K562 (cell line): ENCODE data around the gene RIOX2. TPM values are rescaled to one million over a fixed set of nuclear protein-coding genes. Genes with fewer than 3 reads are reported as not detected.

ENCODE experiments used
- ATAC-seq: fragments of 200-7000 bp; cut with Tn5 transposase; 3 replicates; pipeline ENCODE4 v1.9.1; 2020; ENCODE audit warnings: moderate library complexity
- BruUV-seq: library from RNA; stranded (reverse); fragments of 400-500 nt; replicated peaks from 2 replicates; lab custom pipeline; 2021; lab: Mats Ljungman, UMichigan
- CTCF ChIA-PET: fragments of 300-600 bp; formaldehyde crosslinking; extraction: SDS; loops from one replicate; lab custom pipeline; 2021; ENCODE audit warnings: low intra/inter-chr PET ratio; lab: Yijun Ruan, JAX
- POLR2A ChIA-PET: fragments of 300-600, 350-650 bp; sonication (Branson Sonifier 250); formaldehyde crosslinking; extraction: SDS; loops from one replicate; lab custom pipeline; 2021; ENCODE audit warnings: antibody characterized with exemption, inconsistent platforms; lab: Yijun Ruan, JAX
- DNase-seq, 4 experiments: peaks; one replicate each; pipeline versions ENCODE4 v3.0.0 to v3.0.0-alpha.2; 2011 to 2018; ENCODE audit warnings: low spot score in 3 of 4, mixed read lengths in 3 of 4; ENCODE audit errors: extremely low read depth in 1 of 4
- FAIRE-seq: peaks from 2 replicates; lab custom pipeline; 2011; peaks lifted over from hg19 to GRCh38; lab: Jason Lieb, UNC
- H2AFZ ChIP-seq: 2 replicates; pipeline ENCODE4 v1.6.0; 2011; ENCODE audit warnings: low read depth, low read length, control low read depth, inconsistent platforms
- H3K27ac ChIP-seq: fragments of 200-600 bp; 3 replicates; pipeline ENCODE4 v1.8.0; 2011; ENCODE audit warnings: low read depth, mild to moderate bottlenecking, control low read depth, inconsistent platforms, low read length, moderate library complexity, mixed read lengths; ENCODE audit errors: extremely low read depth
- H3K27me3 ChIP-seq, 2 experiments: fragments of 300-600 bp in 1 of 2; 2 replicates in 1 of 2; 3 replicates in 1 of 2; pipeline versions ENCODE4 v1.6.0 to v1.8.0; 2011; ENCODE audit warnings: inconsistent platforms in 2 of 2, low read length in 2 of 2, mild to moderate bottlenecking in 1 of 2, mixed read lengths in 1 of 2, moderate library complexity in 1 of 2; ENCODE audit not compliant: control insufficient read depth in 2 of 2, insufficient read depth in 2 of 2
- H3K36me3 ChIP-seq: fragments of 300-600 bp; 3 replicates; pipeline ENCODE4 v1.8.0; 2011; ENCODE audit warnings: mild to moderate bottlenecking, low read length, inconsistent platforms; ENCODE audit not compliant: control insufficient read depth, insufficient read depth
- H3K4me1 ChIP-seq, 2 experiments: fragments of 200-600 bp in 1 of 2; replicated peaks in 1 of 2; 2 replicates in 1 of 2; 3 replicates in 1 of 2; pipeline versions ENCODE4 v1.5.1 to v1.8.0; 2011; ENCODE audit warnings: inconsistent platforms in 2 of 2, low read length in 2 of 2, mild to moderate bottlenecking in 1 of 2, mixed read lengths in 1 of 2, moderate library complexity in 1 of 2; ENCODE audit not compliant: control insufficient read depth in 2 of 2, insufficient read depth in 2 of 2
- H3K4me2 ChIP-seq: 2 replicates; pipeline ENCODE4 v1.6.1; 2011; ENCODE audit warnings: low read length, control low read depth, inconsistent platforms, mixed read lengths; ENCODE audit not compliant: insufficient read depth
- H3K4me3 ChIP-seq: fragments of 200-600 bp; sonication (generic), shearing (Covaris generic); 2 replicates; pipeline ENCODE4 v1.5.1; 2016; ENCODE audit warnings: control low read depth, inconsistent platforms
- H3K79me2 ChIP-seq: fragments of 200-600 bp; 3 replicates; pipeline ENCODE4 v1.8.0; 2011; ENCODE audit warnings: low read length, inconsistent platforms; ENCODE audit not compliant: control insufficient read depth, insufficient read depth
- H3K9ac ChIP-seq, 2 experiments: 2 replicates each; pipeline versions ENCODE4 v1.6.0 to v1.6.1; 2011; ENCODE audit warnings: low read depth in 2 of 2, low read length in 2 of 2, control low read depth in 1 of 2, inconsistent platforms in 1 of 2, mild to moderate bottlenecking in 1 of 2, mixed read lengths in 1 of 2; ENCODE audit not compliant: insufficient read depth in 1 of 2
- H3K9me1 ChIP-seq: one replicate; pipeline ENCODE4 v1.6.0; 2011; ENCODE audit warnings: inconsistent platforms, mild to moderate bottlenecking, low read length, moderate library complexity; ENCODE audit not compliant: control insufficient read depth, insufficient read depth
- H3K9me3 ChIP-seq: replicated peaks from 2 replicates; pipeline ENCODE4 v1.5.1; 2011; ENCODE audit warnings: low read depth, low read length, inconsistent platforms; ENCODE audit not compliant: control insufficient read depth, insufficient read depth
- H4K20me1 ChIP-seq: replicated peaks from 2 replicates; pipeline ENCODE4 v1.6.1; 2011; ENCODE audit warnings: low read length, inconsistent platforms, mixed read lengths; ENCODE audit not compliant: control insufficient read depth, insufficient read depth
- CBX8 ChIP-seq: fragments of 200-600 bp; sonication (generic); IDR thresholded peaks from 2 replicates; pipeline ENCODE4 v1.6.1; 2012; ENCODE audit warnings: borderline replicate concordance, mixed run types, low read depth, mild to moderate bottlenecking, moderate library complexity, mixed read lengths, low read length, control low read depth, inconsistent platforms; ENCODE audit not compliant: poor library complexity, severe bottlenecking; ENCODE audit errors: extremely low read depth
- FOXO4 ChIP-seq: fragments of 450-650 bp; formaldehyde crosslinking; IDR thresholded peaks from 2 replicates; pipeline ENCODE4 v1.4.0; 2020; ENCODE audit warnings: mild to moderate bottlenecking, moderate library complexity
- HOXB6 ChIP-seq: fragments of 250-450 bp; sonication (Bioruptor Pico); IDR thresholded peaks from 2 replicates; pipeline ENCODE4 v1.5.1; 2022; ENCODE audit warnings: mild to moderate bottlenecking, borderline replicate concordance
- PHTF2 ChIP-seq: fragments of 250-450 bp; sonication (Bioruptor Pico); IDR thresholded peaks from 2 replicates; pipeline ENCODE4 v1.5.0; 2021; ENCODE audit warnings: mild to moderate bottlenecking
- YY1 ChIP-seq, 3 experiments: IDR thresholded peaks; 2 replicates each; pipeline ENCODE4 v1.6.1; 2011; ENCODE audit warnings: low read length in 2 of 3, mild to moderate bottlenecking in 2 of 3, moderate library complexity in 2 of 3, borderline replicate concordance in 1 of 3, control low read depth in 1 of 3, low read depth in 1 of 3; ENCODE audit not compliant: insufficient read depth in 3 of 3, insufficient replicate concordance in 2 of 3, control insufficient read depth in 1 of 3, insufficient read length in 1 of 3; ENCODE audit errors: extremely low read depth in 1 of 3
- ZNF121 ChIP-seq: sonication (generic); formaldehyde crosslinking; conservative IDR thresholded peaks from 2 replicates; pipeline ENCODE4 v1.8.0; 2022; ENCODE audit warnings: missing genetic modification reagents
- ZNF311 ChIP-seq: fragments of 250-450 bp; sonication (Bioruptor Pico); IDR thresholded peaks from 2 replicates; pipeline ENCODE4 v1.4.0; 2020; ENCODE audit warnings: mild to moderate bottlenecking, moderate library complexity
- WGBS: fragments of 100-300 bp; shearing (Covaris generic); methylation state at CpG from one replicate; pipeline ENCODE4 v1.1.6; 2016; ENCODE audit warnings: low coverage, mixed read lengths; ENCODE audit not compliant: insufficient coverage; ENCODE audit errors: missing lambda C conversion rate; 5-methylcytosine and 5-hydroxymethylcytosine counted together
- in situ Hi-C: fragments of 300-500 bp; cut with MboI; formaldehyde crosslinking; loops from 4 replicates; pipeline ENCODE4 v1.15.0; 2018; ENCODE audit warnings: inconsistent platforms, mixed read lengths
- intact Hi-C: fragments of 100-400 bp; cut with micrococcal nuclease; formaldehyde crosslinking; loops from 2 replicates; pipeline ENCODE4 v1.14.2; 2022
- polyA plus RNA-seq, 8 experiments: library from polyadenylated mRNA; depleted of rRNA in 4 of 8; stranded (reverse) in 5 of 8; unstranded in 3 of 8; fragments of >200 nt; fragmentation: Nextera tagmentation in 2 of 8; fragmentation: Illumina TruSeq in 1 of 8; extraction: Ambion mirVana in 2 of 8; extraction: Trizol in 1 of 8; gene quantifications; 2 replicates each; pipeline versions ENCODE4 v1.2.1 to v1.2.3, GENCODE V29; 2011 to 2014; ENCODE audit warnings: inconsistent platforms in 1 of 8, missing spikeins in 1 of 8
- total RNA-seq, 7 experiments: library from RNA; depleted of rRNA in 6 of 7; stranded (reverse); fragments of >200 nt in 6 of 7; fragmentation: Illumina TruSeq in 2 of 7; extraction: Trizol in 2 of 7; gene quantifications; 2 replicates each; pipeline versions ENCODE4 v1.2.1 to v1.2.3, GENCODE V29; 2011 to 2021; ENCODE audit warnings: low replicate concordance in 1 of 7

Gene RIOX2
- total and polyA plus RNA-seq, 9 of the 15 experiments (the other 6 are each of a cell fraction or from before 2014, with no cell fraction given), result 22.2 to 56.0 (median 32.6) TPM

DNA sequence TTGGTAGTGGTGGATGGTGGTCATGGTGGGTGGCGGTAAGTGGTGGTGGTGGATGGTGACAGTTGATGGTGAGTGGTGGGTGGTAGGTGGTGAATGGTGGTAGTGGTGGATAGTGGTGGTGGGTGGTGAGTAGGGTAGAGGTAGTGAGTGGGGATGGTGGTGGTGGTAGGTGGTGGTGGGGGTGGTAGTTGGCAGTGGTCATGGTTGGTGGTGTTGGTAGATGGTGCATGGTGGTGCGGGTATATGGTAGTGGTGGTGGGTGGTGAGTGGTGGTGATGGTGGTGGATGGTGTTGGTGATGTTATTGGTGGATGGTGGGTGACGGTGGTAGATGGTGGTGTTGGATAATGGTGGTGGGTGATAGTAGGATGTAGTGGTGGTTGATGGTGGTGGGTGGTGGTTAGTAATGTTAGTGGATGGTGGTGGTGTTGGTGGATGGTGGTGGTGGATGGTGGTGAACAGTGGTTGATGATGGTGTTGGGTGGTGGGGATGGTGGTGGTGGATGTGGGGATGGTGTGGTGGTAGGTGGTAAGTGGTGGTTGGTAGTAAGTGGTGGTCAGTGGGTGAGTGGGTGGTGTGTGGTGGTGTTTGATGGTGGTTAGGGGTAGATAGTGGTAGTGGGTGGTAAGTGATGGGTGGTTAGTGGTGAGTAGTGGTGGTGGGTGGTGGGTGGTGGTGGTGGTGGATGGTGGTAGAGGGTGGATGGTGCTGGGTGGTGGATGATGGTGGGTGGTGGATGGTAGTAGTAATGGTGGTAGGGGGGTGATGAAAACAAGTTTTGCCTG is 16.7 kb upstream of the RIOX2 start:
- CTCF ChIA-PET, result no interaction called here

More for the DNA sequence above, 16.7 kb upstream of the RIOX2 start:
- WGBS, result 0% methylated on average over 1 of the region's 3 CpGs
- no peak overlapping the region for H3K27ac ChIP-seq
- H3K36me3 ChIP-seq, result no peaks in the 10 kb centered on the region
- H3K4me3 ChIP-seq, result no peak overlapping the region
- in situ Hi-C loops, result no loop called here
- H3K4me1 ChIP-seq, result no peaks in the 10 kb centered on the region
- H3K27me3 ChIP-seq, result no peaks in the 10 kb centered on the region
- H2AFZ ChIP-seq, result no peak overlapping the region
- H3K9ac ChIP-seq, result no peak overlapping the region
- BruUV-seq, result no TSS peak
- H3K4me2 ChIP-seq, result no peak overlapping the region
- no peaks in the 10 kb centered on the region for H4K20me1 ChIP-seq
- POLR2A ChIA-PET, result no interaction called here
- intact Hi-C loops, result no loop called here
- H3K9me1 ChIP-seq, result no peaks in the 10 kb centered on the region
- no peaks in the 10 kb centered on the region for H3K9me3 ChIP-seq
- DNase-seq, result no peak
- TF ChIP-seq PHTF2 (no peak), HOXB6 (CRISPR knock-in tag) (no peak), FOXO4 (CRISPR knock-in tag) (no peak), ZNF121 (CRISPR knock-in tag) (no peak), YY1 (IDR thresholded peaks at IDR 0.05; ENCODE audit: borderline replicate concordance in 1 of 3, control insufficient read depth in 1 of 3, extremely low read depth in 1 of 3, insufficient read depth in 3 of 3, insufficient read length in 1 of 3, insufficient replicate concordance in 2 of 3, low read depth in 1 of 3, low read length in 2 of 3) (no peak), CBX8 (no peak), ZNF311 (CRISPR knock-in tag) (no peak)
- TF ChIP-seq, all 486 proteins: peak for 0
- no peak for ATAC-seq
- no peaks in the 10 kb centered on the region for H3K79me2 ChIP-seq
- FAIRE-seq, result no peak
